GM12872 (cell line): Measurements from ENCODE around the gene LRP6.

Source experiments
- TF ChIP-seq, protein P1 (sequence below): IDR thresholded peaks from 3 replicates; pipeline ENCODE4 v1.5.1; 2011; ENCODE audit warnings: low read depth, mild to moderate bottlenecking, low read length, moderate library complexity; ENCODE audit not compliant: insufficient read depth

LRP6 gene

DNA sequence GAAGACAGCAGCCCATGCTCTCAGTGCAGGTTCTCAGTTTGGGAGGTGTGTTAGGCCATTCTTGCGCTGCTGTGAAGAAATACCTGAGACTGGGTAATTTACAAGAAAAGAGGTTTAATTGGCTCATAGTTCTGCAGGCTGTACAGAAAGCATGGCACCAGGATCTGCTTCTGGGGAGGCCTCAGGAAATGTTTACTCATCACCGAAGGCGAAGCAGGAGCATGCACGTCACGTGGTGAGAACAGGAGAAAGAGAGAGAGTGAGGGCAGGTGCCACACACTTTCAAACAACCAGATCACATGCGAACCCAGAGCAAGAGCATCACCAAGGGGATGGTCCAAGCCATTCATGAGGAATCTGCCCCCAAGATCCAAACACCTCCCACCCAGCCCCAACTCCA lies 9.0 kb upstream of the LRP6 start:
- TF ChIP-seq, protein P1, sequence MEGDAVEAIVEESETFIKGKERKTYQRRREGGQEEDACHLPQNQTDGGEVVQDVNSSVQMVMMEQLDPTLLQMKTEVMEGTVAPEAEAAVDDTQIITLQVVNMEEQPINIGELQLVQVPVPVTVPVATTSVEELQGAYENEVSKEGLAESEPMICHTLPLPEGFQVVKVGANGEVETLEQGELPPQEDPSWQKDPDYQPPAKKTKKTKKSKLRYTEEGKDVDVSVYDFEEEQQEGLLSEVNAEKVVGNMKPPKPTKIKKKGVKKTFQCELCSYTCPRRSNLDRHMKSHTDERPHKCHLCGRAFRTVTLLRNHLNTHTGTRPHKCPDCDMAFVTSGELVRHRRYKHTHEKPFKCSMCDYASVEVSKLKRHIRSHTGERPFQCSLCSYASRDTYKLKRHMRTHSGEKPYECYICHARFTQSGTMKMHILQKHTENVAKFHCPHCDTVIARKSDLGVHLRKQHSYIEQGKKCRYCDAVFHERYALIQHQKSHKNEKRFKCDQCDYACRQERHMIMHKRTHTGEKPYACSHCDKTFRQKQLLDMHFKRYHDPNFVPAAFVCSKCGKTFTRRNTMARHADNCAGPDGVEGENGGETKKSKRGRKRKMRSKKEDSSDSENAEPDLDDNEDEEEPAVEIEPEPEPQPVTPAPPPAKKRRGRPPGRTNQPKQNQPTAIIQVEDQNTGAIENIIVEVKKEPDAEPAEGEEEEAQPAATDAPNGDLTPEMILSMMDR, result no peak

DNA sequence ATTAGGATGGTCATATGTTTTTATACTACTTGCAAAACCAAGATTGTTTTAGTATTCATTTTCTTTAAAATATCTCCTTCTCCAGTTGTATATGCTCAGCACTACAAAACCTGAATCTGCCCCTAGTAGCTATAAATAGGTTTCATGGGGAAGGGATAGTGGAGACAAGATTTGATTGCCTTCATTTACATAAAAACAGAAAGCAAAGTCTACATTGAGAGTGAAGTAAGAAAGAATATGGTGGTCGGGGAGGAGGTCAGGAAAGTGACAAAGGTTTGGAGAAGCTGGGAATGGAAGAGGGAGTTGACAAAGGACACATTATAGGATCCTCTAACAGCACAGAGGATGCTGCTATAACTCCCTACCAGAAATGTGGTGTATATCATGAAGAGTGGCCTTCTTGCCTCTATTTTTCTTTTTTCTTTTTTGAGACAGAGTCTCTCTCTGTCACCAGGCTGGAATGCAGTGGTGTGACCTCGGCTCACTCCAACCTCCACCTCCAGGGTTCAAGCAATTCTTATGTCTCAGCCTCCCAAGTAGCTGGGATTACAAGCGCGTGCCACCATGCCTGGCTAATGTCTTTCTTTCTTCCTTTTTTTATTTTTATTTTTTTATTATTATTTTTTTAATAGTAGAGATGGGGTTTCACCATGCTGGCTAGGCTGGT lies 6.6 kb upstream of the LRP6 start:
- TF ChIP-seq, protein P1, result no peak

DNA sequence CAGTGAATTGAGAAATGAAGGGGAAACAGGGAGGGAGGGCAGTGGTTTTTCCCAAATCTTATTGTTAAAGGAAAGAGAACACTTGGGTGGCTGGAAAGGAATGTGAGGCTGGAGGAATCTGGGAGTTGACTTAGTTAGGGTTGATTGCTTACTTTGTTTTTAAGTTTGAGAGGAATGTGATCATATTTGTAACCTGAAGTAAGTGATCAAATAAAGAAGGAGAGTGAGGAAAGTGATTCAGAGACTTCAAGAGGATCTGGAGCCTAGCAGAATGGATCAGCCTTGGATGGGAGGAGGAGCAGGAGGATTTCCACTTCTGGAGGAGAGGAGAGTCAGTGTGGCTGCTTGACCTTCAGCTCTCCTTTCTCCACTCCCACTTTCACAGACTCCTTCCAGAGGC lies 6.0 kb upstream of the LRP6 start:
- TF ChIP-seq, protein P1, result no peak

DNA sequence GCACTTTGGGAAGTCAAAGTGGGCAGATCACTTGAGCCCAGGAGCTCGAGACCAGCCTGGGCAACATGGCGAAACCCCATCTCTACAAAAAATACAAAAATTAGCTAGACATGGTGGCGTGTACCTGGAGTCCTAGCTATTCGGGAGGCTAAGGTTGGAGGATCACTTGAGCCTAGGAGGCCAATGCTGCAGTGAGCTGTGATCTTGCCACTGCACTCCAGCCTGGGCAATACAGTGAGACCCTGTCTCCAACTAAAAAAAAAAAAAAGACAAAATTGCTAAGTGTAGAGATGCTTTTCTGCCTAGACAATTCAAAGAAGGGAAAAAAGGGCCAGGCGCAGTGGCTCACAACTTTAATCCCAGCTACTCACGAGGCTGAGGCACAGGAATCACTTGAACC lies 3.4 kb upstream of the LRP6 start:
- TF ChIP-seq, protein P1, result no peak

DNA sequence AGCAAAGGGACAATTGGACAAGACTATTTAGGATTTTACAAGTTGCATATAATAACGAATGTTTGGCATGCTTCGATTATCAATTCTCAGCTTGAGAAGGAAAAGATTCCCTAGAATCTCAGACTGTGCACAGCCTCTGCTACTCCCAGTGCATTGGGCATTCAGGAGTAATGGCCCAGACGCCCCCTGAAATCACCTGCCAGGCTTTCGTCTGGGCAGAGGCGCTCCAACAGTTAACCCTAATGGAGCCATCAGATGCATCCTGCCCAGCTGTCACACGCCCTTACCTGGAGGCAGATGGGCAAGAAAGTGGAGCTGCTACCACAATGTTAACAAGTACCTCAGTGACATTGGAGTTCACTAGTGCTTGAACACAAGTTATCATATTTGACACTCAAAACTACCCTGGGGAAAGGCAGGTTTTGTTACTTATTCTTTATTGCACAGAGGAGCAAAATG lies 927 bp upstream of the LRP6 start:
- TF ChIP-seq, protein P1, result no peak

DNA sequence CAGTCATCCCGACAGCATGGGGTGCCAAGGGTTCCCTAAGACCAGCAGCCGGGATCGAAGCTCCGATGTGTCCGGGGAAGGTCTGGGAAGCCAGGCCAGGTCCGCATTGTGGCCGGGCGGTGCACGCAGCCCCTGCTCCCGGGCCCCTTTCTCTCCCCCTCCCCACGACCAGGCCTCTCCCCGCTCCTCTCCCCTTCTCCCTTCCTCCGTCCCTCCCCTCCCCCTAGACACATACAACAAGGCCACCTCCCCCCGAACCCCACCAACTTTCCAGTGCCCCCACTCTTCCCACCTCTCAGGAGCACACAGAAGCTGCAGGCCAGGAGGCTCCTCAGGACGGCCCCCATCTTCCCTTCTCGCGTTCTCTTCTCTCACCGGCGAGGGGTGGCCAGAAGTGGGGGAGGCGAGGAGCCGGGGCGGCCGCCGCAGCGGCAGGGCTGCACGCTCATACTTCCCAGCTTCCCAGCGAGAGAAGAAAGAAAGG lies 413 bp downstream of the LRP6 start:
- TF ChIP-seq, protein P1, result no peak

DNA sequence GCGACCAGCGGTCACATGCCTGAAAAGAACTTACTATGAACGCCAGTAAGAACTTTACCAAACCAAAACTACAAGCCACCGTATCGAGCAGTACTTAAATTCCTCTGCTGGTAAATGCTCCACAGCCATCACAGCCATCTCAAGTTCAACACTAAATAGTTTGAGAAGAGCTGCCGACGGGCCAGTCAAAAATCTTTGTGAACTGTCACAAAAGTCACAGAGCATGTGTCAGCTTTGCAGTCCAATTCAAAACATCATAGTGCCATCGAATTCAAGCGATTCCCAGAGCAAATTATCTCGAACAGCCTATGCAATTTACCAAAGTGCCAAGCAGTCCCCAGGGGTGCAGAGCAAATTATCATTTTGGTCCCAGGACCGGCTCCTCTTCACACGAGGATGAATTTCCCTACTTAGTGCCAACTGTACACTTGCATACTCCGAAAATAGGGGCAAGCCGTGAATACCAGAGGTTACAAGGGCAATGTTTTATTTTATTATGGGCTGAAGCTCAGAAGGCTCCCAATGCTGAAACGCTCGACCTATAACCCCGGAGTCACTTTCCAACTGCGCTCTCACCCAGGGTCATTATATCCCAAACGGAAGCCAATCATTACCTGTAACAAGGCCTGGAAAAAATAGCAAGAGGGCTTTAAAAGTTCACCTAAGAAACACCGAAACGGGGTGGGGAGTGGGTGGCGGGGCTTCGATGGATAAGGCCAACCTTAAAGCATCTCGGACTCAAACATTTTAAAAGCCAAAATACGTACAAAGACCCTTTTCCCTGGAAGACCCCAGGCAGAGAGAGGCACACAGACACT lies 1.1 kb downstream of the LRP6 start:
- TF ChIP-seq, protein P1, result no peak
